ENCODE data around the gene RALGAPA2.

The RALGAPA2 gene

GRCh38 chr20:20578838-20579237, 133.6 kb downstream of the RALGAPA2 start:
- DNase-seq (ENCODE audit: low read depth in 2 of 2): no peak

GRCh38 chr20:20573797-20574196, 138.6 kb downstream of the RALGAPA2 start:
- DNase-seq (ENCODE audit: low read depth in 2 of 2): no peak

- DNase-seq (ENCODE audit: low read depth in 2 of 2): no peak
Measured at GRCh38 chr20:20571068-20571780, 141.2 kb downstream of the RALGAPA2 start.

- peak in 1 of 2 donors; percentile 14 for DNase-seq (ENCODE audit: low read depth in 2 of 2)
Measured at GRCh38 chr20:20568604-20569205, 143.7 kb downstream of the RALGAPA2 start.

GRCh38 chr20:20567712-20568111, 144.7 kb downstream of the RALGAPA2 start:
- DNase-seq (ENCODE audit: low read depth in 2 of 2): no peak

GRCh38 chr20:20566516-20566915, 145.9 kb downstream of the RALGAPA2 start:
- no peak for DNase-seq (ENCODE audit: low read depth in 2 of 2)

- no peak for DNase-seq (ENCODE audit: low read depth in 2 of 2)
Measured at GRCh38 chr20:20564279-20564678, 148.2 kb downstream of the RALGAPA2 start.

GRCh38 chr20:20562507-20562906, 149.9 kb downstream of the RALGAPA2 start:
- no peak for DNase-seq (ENCODE audit: low read depth in 2 of 2)

- no peak for DNase-seq (ENCODE audit: low read depth in 2 of 2)
Measured at GRCh38 chr20:20561841-20562240, 150.6 kb downstream of the RALGAPA2 start.

- DNase-seq (ENCODE audit: low read depth in 2 of 2): no peak
Measured at GRCh38 chr20:20561172-20561571, 151.3 kb downstream of the RALGAPA2 start.

GRCh38 chr20:20557406-20557805, 155.0 kb downstream of the RALGAPA2 start:
- DNase-seq (ENCODE audit: low read depth in 2 of 2): no peak

- no peak for DNase-seq (ENCODE audit: low read depth in 2 of 2)
Measured at GRCh38 chr20:20555838-20556237, 156.6 kb downstream of the RALGAPA2 start.

GRCh38 chr20:20554951-20555350, 157.5 kb downstream of the RALGAPA2 start:
- DNase-seq (ENCODE audit: low read depth in 2 of 2): no peak

GRCh38 chr20:20553541-20553940, 158.9 kb downstream of the RALGAPA2 start:
- DNase-seq (ENCODE audit: low read depth in 2 of 2): no peak

GRCh38 chr20:20552076-20552475, 160.4 kb downstream of the RALGAPA2 start:
- DNase-seq (ENCODE audit: low read depth in 2 of 2): no peak

- no peak for DNase-seq (ENCODE audit: low read depth in 2 of 2)
Measured at GRCh38 chr20:20551409-20551808, 161.0 kb downstream of the RALGAPA2 start.

- DNase-seq (ENCODE audit: low read depth in 2 of 2): no peak
Measured at GRCh38 chr20:20549704-20550103, 162.7 kb downstream of the RALGAPA2 start.

- DNase-seq (ENCODE audit: low read depth in 2 of 2): no peak
Measured at GRCh38 chr20:20549267-20549612, 163.2 kb downstream of the RALGAPA2 start.

- no peak for DNase-seq (ENCODE audit: low read depth in 2 of 2)
Measured at GRCh38 chr20:20548527-20549266, 163.7 kb downstream of the RALGAPA2 start.

GRCh38 chr20:20547876-20548266, 164.6 kb downstream of the RALGAPA2 start:
- DNase-seq (ENCODE audit: low read depth in 2 of 2): no peak

GRCh38 chr20:20547221-20547875, 165.1 kb downstream of the RALGAPA2 start:
- DNase-seq (ENCODE audit: low read depth in 2 of 2): no peak

- no peak for DNase-seq (ENCODE audit: low read depth in 2 of 2)
Measured at GRCh38 chr20:20546402-20546801, 166.0 kb downstream of the RALGAPA2 start.

Data from stimulated activated CD4-positive, alpha-beta T cell treated with anti-CD3 and anti-CD28 coated beads, Interleukin-1b, Interleukin-23, amount 100 ng/mL, for 4 hours (primary cell).